Pancreas (tissue), 10 donors: ENCODE measurements around the gene TFPT. TPM values are rescaled to one million over a fixed set of nuclear protein-coding genes. Genes with fewer than 3 reads are reported as not detected.

ENCODE experiments used
- ATAC-seq, 4 donors: fragments of 200-7000 bp; cut with Tn5 transposase; one replicate each; pipeline versions ENCODE4 v1.8.0 to v1.9.1; 2020; ENCODE audit warnings: mild to moderate bottlenecking in 4 of 4, moderate library complexity in 4 of 4
- DNase-seq, 6 donors: peaks; one replicate each; pipeline ENCODE4 v3.0.0-alpha.2; 2020
- FAIRE-seq: peaks from 2 replicates; lab custom pipeline; 2012; peaks lifted over from hg19 to GRCh38; lab: Jason Lieb, UNC
- H3K27ac ChIP-seq, 4 donors: fragments of 200-600 bp; sonication (generic); 1 replicate in 3 of 4; 2 replicates in 1 of 4; pipeline versions ENCODE4 v1.5.0 to v1.8.0; 2020
- H3K27me3 ChIP-seq, 4 donors: fragments of 200-600 bp; one replicate each; pipeline ENCODE4 v1.8.0; 2021
- H3K36me3 ChIP-seq, 3 donors: fragments of 200-600 bp; sonication (generic) in 1 of 3; one replicate each; pipeline versions ENCODE4 v1.5.0 to v1.8.0; 2020 to 2021
- H3K4me1 ChIP-seq, 3 donors: fragments of 200-600 bp; one replicate each; pipeline ENCODE4 v1.8.0; 2021
- H3K4me3 ChIP-seq, 4 donors: fragments of 200-600 bp; sonication (generic) in 2 of 4; one replicate each; pipeline versions ENCODE4 v1.5.0 to v1.8.0; 2020 to 2021
- H3K9me3 ChIP-seq, 4 donors: fragments of 200-600 bp; one replicate each; pipeline ENCODE4 v1.8.0; 2021
- WGBS, 2 donors: extraction: QIAGEN DNeasy Blood & Tissue Kit; methylation state at CpG; one replicate each; pipeline ENCODE4 v1.1.7; 2013; 5-methylcytosine and 5-hydroxymethylcytosine counted together
- intact Hi-C, 3 donors: fragments of 100-400 bp; cut with DNase I; formaldehyde crosslinking; loops; one replicate each; pipeline versions ENCODE4 v1.11.1 to v1.14.2; 2022
- polyA plus RNA-seq, 2 donors: library from polyadenylated mRNA; stranded (reverse); fragments of 200-250 nt; gene quantifications; one replicate each; pipeline ENCODE4 v1.2.3, GENCODE V29; 2013
- total RNA-seq, 6 donors: library from RNA; stranded (reverse); fragmentation: NEBNext Ultra II Directional in 4 of 6; extraction: Animal tissue kit (Norgen Biotek cat#: 25700) in 4 of 6; gene quantifications; one replicate each; pipeline versions ENCODE4 v1.2.1 to v1.2.4, GENCODE V29; 2021 to 2023
- TF ChIP-seq, protein P1 (sequence below), 4 donors: fragments of 200-600 bp; sonication (generic) in 3 of 4; IDR thresholded peaks; one replicate each; pipeline versions ENCODE4 v1.5.0 to v1.8.0; 2021; ENCODE audit warnings: antibody characterized with exemption in 4 of 4
- donor health status: healthy with polysubstance abuse.
- donor health status: DM: no; HTN: no; CAD: no; lungs with moderate emphysema.
- donor health status: DM: no; HTN: no; CAD: no.
- donor health status: control.
- donor health status: control.
- donor health status: Bipolar disorder and iron deficiency.
- donor health status: DM: yes; HTN: yes; CAD: no.
- donor health status: DM: no; HTN: no; CAD: no.
- donor health status: DM: no; HTN: no; CAD: no.
- donor health status: DM: yes; HTN: yes; CAD: no.

The TFPT gene
- total and polyA plus RNA-seq, 8 donors = 3.8 to 16.6 (median 5.2) TPM

DNA sequence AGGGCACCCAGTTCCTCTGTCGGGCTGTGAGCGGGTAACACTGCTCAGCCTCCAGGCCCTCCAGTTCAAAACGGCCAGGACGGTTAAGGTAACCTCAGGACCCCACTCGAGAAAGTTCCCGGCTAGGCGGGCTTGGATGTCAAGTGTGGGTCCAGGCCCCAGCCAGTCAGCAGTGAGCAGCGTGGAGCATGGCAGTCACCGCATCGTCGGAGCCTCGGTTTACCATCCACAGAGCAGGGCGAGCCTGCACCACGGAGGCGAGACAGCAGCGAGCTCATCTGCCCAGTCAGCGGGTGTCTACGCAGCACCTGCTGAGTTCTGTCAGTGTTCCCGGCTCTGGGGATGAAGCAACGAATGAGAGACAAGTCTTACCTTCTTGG is 14.2 kb upstream of the TFPT start:
- TF ChIP-seq, protein P1, sequence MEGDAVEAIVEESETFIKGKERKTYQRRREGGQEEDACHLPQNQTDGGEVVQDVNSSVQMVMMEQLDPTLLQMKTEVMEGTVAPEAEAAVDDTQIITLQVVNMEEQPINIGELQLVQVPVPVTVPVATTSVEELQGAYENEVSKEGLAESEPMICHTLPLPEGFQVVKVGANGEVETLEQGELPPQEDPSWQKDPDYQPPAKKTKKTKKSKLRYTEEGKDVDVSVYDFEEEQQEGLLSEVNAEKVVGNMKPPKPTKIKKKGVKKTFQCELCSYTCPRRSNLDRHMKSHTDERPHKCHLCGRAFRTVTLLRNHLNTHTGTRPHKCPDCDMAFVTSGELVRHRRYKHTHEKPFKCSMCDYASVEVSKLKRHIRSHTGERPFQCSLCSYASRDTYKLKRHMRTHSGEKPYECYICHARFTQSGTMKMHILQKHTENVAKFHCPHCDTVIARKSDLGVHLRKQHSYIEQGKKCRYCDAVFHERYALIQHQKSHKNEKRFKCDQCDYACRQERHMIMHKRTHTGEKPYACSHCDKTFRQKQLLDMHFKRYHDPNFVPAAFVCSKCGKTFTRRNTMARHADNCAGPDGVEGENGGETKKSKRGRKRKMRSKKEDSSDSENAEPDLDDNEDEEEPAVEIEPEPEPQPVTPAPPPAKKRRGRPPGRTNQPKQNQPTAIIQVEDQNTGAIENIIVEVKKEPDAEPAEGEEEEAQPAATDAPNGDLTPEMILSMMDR (IDR thresholded peaks at IDR 0.05) = no peak
- WGBS, 2 donors = 95 to 97% methylated on average over 20 of the region's 20 CpGs
- intact Hi-C loops = no loop called here

GRCh38 chr19:54128796-54129616 is 13.5 kb upstream of the TFPT start:
- DNase-seq (peak in 2 of 6 donors; percentile 32 to 75), ATAC-seq (no peak), FAIRE-seq (no peak)
- H3K27me3 ChIP-seq = no peaks in the 10 kb centered on the region
- H3K27ac ChIP-seq = no peak overlapping the region
- intact Hi-C loops = no loop called here
- WGBS, 2 donors = 94 to 96% methylated on average over 36 to 41 of the region's 41 CpGs
- no peak overlapping the region for H3K4me3 ChIP-seq
- peaks cover 7 to 40% (median 34%) of the 10 kb centered on the region in 3 donors for H3K36me3 ChIP-seq
- no peaks in the 10 kb centered on the region for H3K9me3 ChIP-seq
- TF ChIP-seq, protein P1 (IDR thresholded peaks at IDR 0.05) = no peak
- H3K4me1 ChIP-seq = no peaks in the 10 kb centered on the region

More for the DNA sequence above, 14.2 kb upstream of the TFPT start:
- no peak overlapping the region for H3K4me3 ChIP-seq
- no peak overlapping the region for H3K27ac ChIP-seq
- DNase-seq (peak in 2 of 6 donors; percentile 15 to 63), ATAC-seq (no peak), FAIRE-seq (no peak)
- H3K36me3 ChIP-seq = peaks cover 7 to 34% (median 28%) of the 10 kb centered on the region in 3 donors
- H3K9me3 ChIP-seq = no peaks in the 10 kb centered on the region
- H3K27me3 ChIP-seq = no peaks in the 10 kb centered on the region
- no peaks in the 10 kb centered on the region for H3K4me1 ChIP-seq

GRCh38 chr19:54128441-54128725 is 12.9 kb upstream of the TFPT start:
- ATAC-seq (no peak), FAIRE-seq (no peak), DNase-seq (peak in 1 of 6 donors; percentile 58)
- Histone ChIP-seq H3K4me3 (no peak overlapping the region), H3K36me3 (peaks cover 7 to 46% (median 40%) of the 10 kb centered on the region in 3 donors), H3K27me3 (no peaks in the 10 kb centered on the region), H3K9me3 (no peaks in the 10 kb centered on the region), H3K4me1 (no peaks in the 10 kb centered on the region), H3K27ac (no peak overlapping the region)
- TF ChIP-seq, protein P1 (IDR thresholded peaks at IDR 0.05) = no peak
- intact Hi-C loops = no loop called here
- WGBS, 2 donors = 88 to 92% methylated on average over 20 of the region's 20 CpGs

- TF ChIP-seq, protein P1 (IDR thresholded peaks at IDR 0.05) = no peak
- H3K9me3 ChIP-seq = no peaks in the 10 kb centered on the region
- no peak overlapping the region for H3K27ac ChIP-seq
- FAIRE-seq (no peak), ATAC-seq (no peak), DNase-seq (peak in 2 of 6 donors; percentile 30 to 53)
- H3K4me1 ChIP-seq = no peaks in the 10 kb centered on the region
- no peak overlapping the region for H3K4me3 ChIP-seq
- WGBS, 2 donors = 91 to 92% methylated on average over 42 to 44 of the region's 44 CpGs
- no peaks in the 10 kb centered on the region for H3K27me3 ChIP-seq
- H3K36me3 ChIP-seq = peaks cover 7 to 51% (median 42%) of the 10 kb centered on the region in 3 donors
- intact Hi-C loops = no loop called here
These were observed 12.4 kb upstream of the TFPT start for GRCh38 chr19:54127688-54128440.
